GM23338 (cell line): ENCODE data around the gene PXK. TPM values are rescaled to one million over a fixed set of nuclear protein-coding genes. Genes with fewer than 3 reads are reported as not detected.
A peak's percentile ranks its signal among the peaks of the same experiment; 100 is the strongest.

Source experiments
- CREB1 ChIP-seq: fragments of 250-450 bp; sonication (Bioruptor Pico); IDR thresholded peaks from 2 replicates; pipeline ENCODE4 v1.5.0; 2020; ENCODE audit warnings: low read depth, mild to moderate bottlenecking, moderate library complexity
- ETS1 ChIP-seq: IDR thresholded peaks from 2 replicates; pipeline ENCODE4 v1.6.1; 2016; ENCODE audit warnings: antibody characterized with exemption
- EZH2 ChIP-seq: fragments of 200-600 bp; sonication (generic); IDR thresholded peaks from one replicate; pipeline ENCODE4 v1.8.0; 2017; ENCODE audit warnings: antibody characterized with exemption, mild to moderate bottlenecking, low read depth; ENCODE audit not compliant: unreplicated experiment
- EZH2phosphoT487 ChIP-seq: fragments of 200-600 bp; sonication (generic); IDR thresholded peaks from one replicate; pipeline ENCODE4 v1.8.1; 2018; ENCODE audit warnings: antibody characterized with exemption; ENCODE audit not compliant: unreplicated experiment
- NANOG ChIP-seq: IDR thresholded peaks from 2 replicates; pipeline ENCODE4 v1.6.1; 2016; ENCODE audit warnings: antibody characterized with exemption, borderline replicate concordance
- POLR2AphosphoS5 ChIP-seq: IDR thresholded peaks from 2 replicates; pipeline ENCODE4 v1.6.1; 2016; ENCODE audit warnings: antibody characterized with exemption, low read depth
- STAT1 ChIP-seq: IDR thresholded peaks from one replicate; pipeline ENCODE4 v1.6.1; 2016; ENCODE audit warnings: antibody characterized with exemption; ENCODE audit not compliant: unreplicated experiment
- ZNF462 ChIP-seq: fragments of 250-450 bp; sonication (Bioruptor Pico); IDR thresholded peaks from 2 replicates; pipeline ENCODE4 v1.5.0; 2020; ENCODE audit warnings: mild to moderate bottlenecking, moderate library complexity
- polyA plus RNA-seq: library from polyadenylated mRNA; unstranded; fragments of >200 nt; fragmentation: Nextera tagmentation; extraction: Ambion mirVana; gene quantifications from 2 replicates; pipeline ENCODE4 v1.2.1, GENCODE V29; 2016
- total RNA-seq: library from RNA; depleted of rRNA; stranded (reverse); fragments of >200 nt; shearing (Covaris generic); gene quantifications from 2 replicates; pipeline ENCODE4 v1.2.3, GENCODE V29; 2014

Gene PXK
- total and polyA plus RNA-seq, 2 experiments from 2014 or later: 6.4 to 6.5 TPM

GRCh38 chr3:58305882-58306711, 26.6 kb upstream of the PXK start, which contains the start of the genes HTD2 and RPP14 (continued):
- TF ChIP-seq ZNF462 (CRISPR knock-in tag) (no peak), EZH2 (no peak), NANOG (no peak), ETS1 (peak; percentile 79; the same call in 1 of the 2 replicates), STAT1 (no peak), POLR2AphosphoS5 (peak; percentile 77), EZH2phosphoT487 (no peak), CREB1 (CRISPR knock-in tag) (peak; percentile 99)
